Fibroblast of the conjunctiva (primary cell): ENCODE data around the gene CERK.

Experiments
- DNase-seq: peaks from one replicate; pipeline ENCODE4 v3.0.0-alpha.2; 2010; ENCODE audit warnings: low read depth

Gene CERK

GRCh38 chr22:46764779-46765485 is 26.9 kb upstream of the CERK start:
- DNase-seq: no peak

GRCh38 chr22:46764140-46764680 is 26.2 kb upstream of the CERK start:
- DNase-seq: no peak

- DNase-seq: no peak
Measured at GRCh38 chr22:46763051-46763705, 25.1 kb upstream of the CERK start.

GRCh38 chr22:46762238-46763050 is 24.4 kb upstream of the CERK start, which contains the start of gene TBC1D22A:
TBC1D22A (plus strand) TSS chr22:46762650; CDS start chr22:46762787, 137 bp downstream.
- peak; percentile 80 for DNase-seq

- DNase-seq: no peak
Measured at GRCh38 chr22:46761539-46762237, 23.6 kb upstream of the CERK start.

GRCh38 chr22:46761017-46761416 is 23.0 kb upstream of the CERK start:
- DNase-seq: no peak

GRCh38 chr22:46758867-46759290 is 20.8 kb upstream of the CERK start:
- DNase-seq: peak; percentile 41

GRCh38 chr22:46758121-46758520 is 20.1 kb upstream of the CERK start:
- no peak for DNase-seq

- no peak for DNase-seq
Measured at GRCh38 chr22:46757104-46757503, 19.1 kb upstream of the CERK start.

GRCh38 chr22:46756097-46756496 is 18.0 kb upstream of the CERK start:
- no peak for DNase-seq

GRCh38 chr22:46755525-46755924 is 17.5 kb upstream of the CERK start:
- no peak for DNase-seq

- no peak for DNase-seq
Measured at GRCh38 chr22:46754826-46755225, 16.8 kb upstream of the CERK start.

GRCh38 chr22:46754110-46754799 is 16.2 kb upstream of the CERK start:
- DNase-seq: peak; percentile 86

- DNase-seq: no peak
Measured at GRCh38 chr22:46753761-46754109, 15.7 kb upstream of the CERK start.

GRCh38 chr22:46753360-46753759 is 15.3 kb upstream of the CERK start:
- no peak for DNase-seq

- DNase-seq: no peak
Measured at GRCh38 chr22:46752988-46753310, 14.9 kb upstream of the CERK start.

- DNase-seq: no peak
Measured at GRCh38 chr22:46752286-46752987, 14.4 kb upstream of the CERK start.

GRCh38 chr22:46750863-46751443 is 12.9 kb upstream of the CERK start:
- DNase-seq: no peak

GRCh38 chr22:46750530-46750800 is 12.4 kb upstream of the CERK start:
- DNase-seq: no peak

GRCh38 chr22:46749682-46750529 is 11.9 kb upstream of the CERK start:
- no peak for DNase-seq
